ENCODE data around the gene TNS1.

- TF ChIP-seq CTCF (IDR thresholded peaks at IDR 0.05; ENCODE audit: insufficient read depth, low read depth, low read length) (no peak), EZH2 (IDR thresholded peaks at IDR 0.05; ENCODE audit: insufficient read depth, low read length) (no peak)
Measured at GRCh38 chr2:217876253-217876570, 126.6 kb downstream of the TNS1 start.
